Colonic mucosa (tissue), 4 donors: ENCODE results near the gene ASB9. TPM values are rescaled to one million over a fixed set of nuclear protein-coding genes. Genes with fewer than 3 reads are reported as not detected.
A peak's percentile ranks its signal among the peaks of the same experiment; 100 is the strongest.

Experiments
- DNase-seq: peaks from one replicate; pipeline ENCODE4 v3.0.0-alpha.2; 2020
- H3K27ac ChIP-seq: fragments of 200-600 bp; one replicate; pipeline ENCODE4 v1.8.0; 2021
- H3K27me3 ChIP-seq: fragments of 200-600 bp; one replicate; pipeline ENCODE4 v1.8.0; 2021
- H3K36me3 ChIP-seq: fragments of 200-600 bp; one replicate; pipeline ENCODE4 v1.8.0; 2021
- H3K4me1 ChIP-seq: fragments of 200-600 bp; one replicate; pipeline ENCODE4 v1.8.0; 2021; ENCODE audit warnings: mild to moderate bottlenecking
- H3K4me3 ChIP-seq: fragments of 200-600 bp; one replicate; pipeline ENCODE4 v1.8.0; 2021
- H3K9ac ChIP-seq, 2 donors: one replicate each; pipeline ENCODE4 v1.7.0; 2013; ENCODE audit warnings: control low read depth in 2 of 2, low read depth in 2 of 2, low read length in 2 of 2
- H3K9me3 ChIP-seq: fragments of 200-600 bp; one replicate; pipeline ENCODE4 v1.8.0; 2021
- intact Hi-C: fragments of 100-400 bp; cut with DNase I; formaldehyde crosslinking; loops from one replicate; pipeline ENCODE4 v1.14.1; 2022
- total RNA-seq, 2 donors: library from RNA; stranded (reverse); fragmentation: NEBNext Ultra II Directional in 1 of 2; extraction: Animal tissue kit (Norgen Biotek cat#: 25700) in 1 of 2; gene quantifications; one replicate each; pipeline ENCODE4 v1.2.1, GENCODE V29; 2021
- TF ChIP-seq, protein P1 (sequence below): fragments of 200-600 bp; IDR thresholded peaks from one replicate; pipeline ENCODE4 v1.8.0; 2022; ENCODE audit warnings: antibody characterized with exemption, mild to moderate bottlenecking
- donor health status: healthy.
- donor health status: DM: no; HTN: no; CAD: no.
- donor health status: DM: no; HTN: no; CAD: no.

Gene ASB9
- 1 to 10 TPM; 1.8 to 3.6 TPM for total RNA-seq

DNA sequence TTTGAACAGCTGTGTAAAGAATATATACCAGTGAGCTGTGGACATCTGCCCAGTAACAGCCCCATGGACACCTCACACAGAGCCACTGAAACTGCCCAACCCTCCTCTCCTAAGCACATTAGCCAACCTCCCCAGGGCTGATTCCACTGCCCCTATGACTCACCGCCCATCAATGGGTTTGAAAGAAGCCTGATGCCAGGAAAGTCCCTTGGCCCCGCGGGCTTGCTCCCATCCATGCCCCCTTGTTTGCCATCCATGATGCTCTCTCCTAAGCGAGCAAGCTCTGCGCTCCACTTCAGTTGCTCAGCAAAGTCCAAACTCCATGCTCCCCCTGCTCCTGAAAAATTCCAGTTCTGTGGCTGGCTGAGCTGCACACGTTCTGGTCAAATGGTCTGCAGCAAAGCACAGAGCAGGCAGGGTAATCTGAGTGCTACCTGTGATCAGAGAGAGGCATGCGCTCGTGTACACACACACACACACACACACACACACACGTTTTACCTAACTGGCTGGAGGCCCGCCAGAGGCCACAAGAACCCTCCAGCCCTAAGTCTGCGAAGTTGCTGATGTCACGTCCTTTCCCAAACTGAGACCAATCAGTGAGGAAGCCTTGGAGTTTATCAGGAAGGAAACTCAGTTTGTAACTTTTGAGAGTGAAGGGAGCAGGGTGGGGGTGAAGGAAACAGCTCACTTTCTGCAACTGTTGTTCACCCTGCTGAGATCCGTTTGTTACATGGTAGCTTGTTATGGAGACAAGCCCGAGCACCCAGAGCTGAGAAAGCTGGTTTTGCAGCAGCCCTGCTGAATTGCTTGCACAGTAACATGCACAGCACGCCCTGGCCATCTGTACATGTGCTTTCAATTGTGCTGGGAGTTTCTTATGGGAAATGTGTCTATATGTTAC, at the start of gene ASB9:
Gene ASB9, minus strand, starts transcription at position 466 of the 904 bp plus-strand sequence. Its CDS starts 209 bp downstream, at position 257.
- TF ChIP-seq, protein P1, sequence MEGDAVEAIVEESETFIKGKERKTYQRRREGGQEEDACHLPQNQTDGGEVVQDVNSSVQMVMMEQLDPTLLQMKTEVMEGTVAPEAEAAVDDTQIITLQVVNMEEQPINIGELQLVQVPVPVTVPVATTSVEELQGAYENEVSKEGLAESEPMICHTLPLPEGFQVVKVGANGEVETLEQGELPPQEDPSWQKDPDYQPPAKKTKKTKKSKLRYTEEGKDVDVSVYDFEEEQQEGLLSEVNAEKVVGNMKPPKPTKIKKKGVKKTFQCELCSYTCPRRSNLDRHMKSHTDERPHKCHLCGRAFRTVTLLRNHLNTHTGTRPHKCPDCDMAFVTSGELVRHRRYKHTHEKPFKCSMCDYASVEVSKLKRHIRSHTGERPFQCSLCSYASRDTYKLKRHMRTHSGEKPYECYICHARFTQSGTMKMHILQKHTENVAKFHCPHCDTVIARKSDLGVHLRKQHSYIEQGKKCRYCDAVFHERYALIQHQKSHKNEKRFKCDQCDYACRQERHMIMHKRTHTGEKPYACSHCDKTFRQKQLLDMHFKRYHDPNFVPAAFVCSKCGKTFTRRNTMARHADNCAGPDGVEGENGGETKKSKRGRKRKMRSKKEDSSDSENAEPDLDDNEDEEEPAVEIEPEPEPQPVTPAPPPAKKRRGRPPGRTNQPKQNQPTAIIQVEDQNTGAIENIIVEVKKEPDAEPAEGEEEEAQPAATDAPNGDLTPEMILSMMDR: no peak
- DNase-seq: peak; percentile 60
- H3K27ac ChIP-seq: no peak within 1 kb of the TSS
- H3K4me3 ChIP-seq: no peak within 1 kb of the TSS
- H3K27me3 ChIP-seq: no peaks in the 10 kb centered on the region
- intact Hi-C loops: no loop called here
- no peaks in the 10 kb centered on the region for H3K36me3 ChIP-seq
- H3K9ac ChIP-seq: peak within 1 kb of the TSS in 1 of 2 donors; percentile 12
- no peaks in the 10 kb centered on the region for H3K9me3 ChIP-seq
- H3K4me1 ChIP-seq: no peaks in the 10 kb centered on the region

DNA sequence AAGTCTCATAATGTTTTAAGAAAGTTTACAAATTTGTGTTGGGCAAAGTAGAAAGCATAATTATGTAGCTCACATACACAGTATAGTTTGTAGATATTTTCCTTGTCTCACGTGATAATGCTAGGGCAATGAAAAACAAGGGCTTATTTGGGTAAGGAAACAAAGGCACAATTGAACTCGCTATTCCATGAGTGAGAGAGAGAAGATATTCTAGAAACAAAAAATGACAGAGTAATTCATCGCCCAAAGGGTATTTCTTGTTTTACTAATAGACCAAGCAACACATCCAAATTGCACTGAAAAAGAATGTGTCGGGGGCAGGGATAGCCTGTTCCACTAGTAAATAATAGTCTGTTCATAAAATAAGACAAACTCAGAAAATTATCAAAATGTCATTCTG, 49.2 kb upstream of the ASB9 start:
- TF ChIP-seq, protein P1: no peak
- H3K9me3 ChIP-seq: no peaks in the 10 kb centered on the region
- no peaks in the 10 kb centered on the region for H3K27me3 ChIP-seq
- no peak overlapping the region for H3K27ac ChIP-seq
- H3K36me3 ChIP-seq: no peaks in the 10 kb centered on the region
- DNase-seq: no peak
- no peaks in the 10 kb centered on the region for H3K4me1 ChIP-seq
- intact Hi-C loops: no loop called here
- no peak overlapping the region for H3K9ac ChIP-seq
- no peak overlapping the region for H3K4me3 ChIP-seq

GRCh38 chrX:15315509-15315908, 45.6 kb upstream of the ASB9 start, which contains the start of gene ASB11:
ASB11 (minus strand) TSS chrX:15315640; CDS start chrX:15315605, 35 bp downstream.
- Histone ChIP-seq H3K27me3 (peaks cover 4% of the 10 kb centered on the region), H3K9ac (no peak within 1 kb of the TSS), H3K4me1 (no peaks in the 10 kb centered on the region), H3K9me3 (no peaks in the 10 kb centered on the region), H3K4me3 (no peak within 1 kb of the TSS), H3K36me3 (no peaks in the 10 kb centered on the region), H3K27ac (no peak within 1 kb of the TSS)
- TF ChIP-seq, protein P1: no peak
- intact Hi-C loops: no loop called here
- DNase-seq: no peak

GRCh38 chrX:15314472-15314871, 44.6 kb upstream of the ASB9 start:
- intact Hi-C loops: no loop called here
- no peak for DNase-seq
- no peaks in the 10 kb centered on the region for H3K36me3 ChIP-seq
- TF ChIP-seq, protein P1: no peak
- no peaks in the 10 kb centered on the region for H3K9me3 ChIP-seq
- H3K9ac ChIP-seq: no peak overlapping the region
- H3K27ac ChIP-seq: no peak overlapping the region
- H3K4me1 ChIP-seq: no peaks in the 10 kb centered on the region
- H3K27me3 ChIP-seq: peaks cover 4% of the 10 kb centered on the region
- H3K4me3 ChIP-seq: no peak overlapping the region

GRCh38 chrX:15311119-15311518, 41.2 kb upstream of the ASB9 start:
- H3K4me1 ChIP-seq: no peaks in the 10 kb centered on the region
- H3K4me3 ChIP-seq: no peak overlapping the region
- H3K27me3 ChIP-seq: peaks cover 4% of the 10 kb centered on the region
- no peak for DNase-seq
- intact Hi-C loops: no loop called here
- H3K9ac ChIP-seq: no peak overlapping the region
- TF ChIP-seq, protein P1: no peak
- no peaks in the 10 kb centered on the region for H3K36me3 ChIP-seq
- H3K27ac ChIP-seq: no peak overlapping the region
- H3K9me3 ChIP-seq: no peaks in the 10 kb centered on the region
